HK-2 (cell line): Measurements from ENCODE around the gene PIP5K1B.
A peak's percentile ranks its signal among the peaks of the same experiment; 100 is the strongest.

Experiments
- DNase-seq: peaks from one replicate; pipeline ENCODE4 v3.0.0-alpha.2; 2018; ENCODE audit not compliant: unreplicated experiment

The PIP5K1B gene

DNA sequence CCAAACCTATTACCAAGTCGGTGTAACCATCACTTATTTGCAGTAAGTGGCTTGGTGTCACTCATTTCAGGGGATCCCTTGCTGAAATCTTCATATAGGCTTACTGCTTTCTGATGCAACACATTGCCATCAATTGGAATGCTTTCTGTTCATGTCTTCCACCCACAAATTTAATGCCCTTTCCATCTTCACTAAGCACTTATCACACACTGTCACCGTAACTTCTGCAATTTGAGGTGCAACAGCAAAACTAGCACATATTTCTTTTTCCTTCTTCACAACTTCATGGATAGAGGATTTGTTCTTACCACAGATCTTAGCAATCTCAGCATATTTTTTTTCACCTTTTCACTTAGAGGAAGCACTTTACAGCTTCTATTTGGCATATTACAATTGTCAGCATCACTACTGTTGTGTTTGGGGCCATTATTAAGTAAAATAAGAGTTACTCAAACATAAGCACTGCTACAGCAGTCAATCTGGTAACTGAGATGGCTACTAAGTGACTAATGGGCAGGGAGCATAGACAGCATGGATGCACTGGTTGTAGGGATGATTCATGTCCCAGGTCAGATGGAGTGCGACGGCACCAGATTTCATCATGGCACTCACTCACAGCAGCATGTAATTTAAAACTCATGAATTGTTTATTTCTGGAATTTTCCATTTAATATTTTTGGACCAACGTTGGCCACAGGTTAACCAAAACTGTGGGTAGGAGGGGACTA, 70.1 kb downstream of the PIP5K1B start:
- DNase-seq: no peak

- no peak for DNase-seq
These were observed 72.2 kb downstream of the PIP5K1B start for GRCh38 chr9:68777070-68777763.

DNA sequence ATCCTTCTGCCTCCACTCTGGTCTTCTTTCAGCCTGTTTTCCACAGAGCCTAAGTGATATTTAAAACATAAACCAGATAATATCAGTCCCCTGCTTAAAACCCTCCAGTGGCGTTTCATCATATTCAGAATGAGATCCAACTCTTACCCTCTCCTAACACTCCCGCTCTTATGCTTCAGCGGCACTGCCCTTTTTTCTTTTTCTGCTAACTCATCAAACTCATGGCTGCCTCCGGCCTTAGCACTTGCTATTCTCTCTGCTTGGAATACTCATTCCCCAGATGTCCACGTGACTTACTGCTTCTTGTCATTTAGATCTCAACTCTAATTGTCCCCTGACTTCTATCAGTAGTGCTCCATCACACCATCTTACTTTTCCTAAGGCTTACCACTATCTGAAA, 73.6 kb downstream of the PIP5K1B start:
- DNase-seq: no peak

GRCh38 chr9:68779558-68780379, 74.7 kb downstream of the PIP5K1B start:
- DNase-seq: peak; percentile 68

DNA sequence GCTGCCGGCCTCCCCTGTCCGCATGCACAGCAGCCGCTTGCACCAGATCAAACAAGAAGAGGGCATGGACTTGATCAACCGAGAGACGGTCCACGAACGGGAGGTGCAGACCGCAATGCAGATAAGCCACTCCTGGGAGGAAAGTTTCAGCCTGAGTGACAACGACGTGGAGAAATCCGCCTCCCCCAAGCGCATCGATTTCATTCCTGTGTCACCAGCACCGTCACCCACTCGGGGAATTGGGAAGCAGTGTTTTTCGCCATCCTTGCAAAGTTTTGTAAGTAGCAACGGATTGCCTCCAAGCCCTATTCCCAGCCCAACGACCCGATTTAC, 75.3 kb downstream of the PIP5K1B start:
- DNase-seq: no peak

GRCh38 chr9:68780720-68781119, 75.7 kb downstream of the PIP5K1B start:
- no peak for DNase-seq

DNA sequence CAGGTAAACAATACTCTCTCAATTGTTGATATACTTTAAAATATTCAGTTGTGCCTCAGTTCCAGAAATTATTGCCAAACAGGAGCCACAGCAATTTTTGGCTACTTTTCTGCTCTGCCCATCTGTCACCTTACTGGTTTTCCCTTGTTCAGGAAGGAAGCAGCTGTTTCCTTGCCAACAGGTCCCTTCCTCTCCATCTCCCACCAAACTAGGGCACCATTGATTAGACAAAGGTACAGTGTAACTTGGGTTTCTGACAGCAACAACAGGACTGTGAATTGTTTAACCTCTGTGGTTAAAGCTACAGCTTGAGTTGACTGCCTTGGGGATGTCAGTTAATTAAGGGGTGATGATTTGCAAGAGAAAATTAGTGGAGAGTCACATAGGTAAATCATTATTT, 76.9 kb downstream of the PIP5K1B start:
- no peak for DNase-seq

GRCh38 chr9:68782546-68782945, 77.5 kb downstream of the PIP5K1B start:
- DNase-seq: no peak

- no peak for DNase-seq
These were observed 80.9 kb downstream of the PIP5K1B start for GRCh38 chr9:68785965-68786364.

DNA sequence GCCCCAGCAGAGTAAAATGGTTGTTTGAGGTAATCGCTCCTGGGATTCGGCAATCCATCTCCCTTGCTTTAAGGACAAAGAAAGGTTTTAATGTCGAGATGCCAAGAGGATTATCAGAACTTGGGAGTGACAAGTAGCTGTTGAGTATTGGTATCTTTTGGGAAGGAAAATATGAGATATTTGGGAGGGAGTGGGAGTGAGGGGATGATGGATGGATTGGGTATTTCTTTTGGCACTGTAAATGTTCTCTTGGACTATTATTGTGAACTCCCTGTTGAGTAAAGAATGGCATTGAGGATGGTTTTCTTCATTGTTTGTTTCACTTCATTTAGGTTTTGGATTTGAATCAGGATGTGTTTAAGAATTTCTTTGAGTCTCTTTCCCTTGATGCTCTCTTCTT, 86.1 kb downstream of the PIP5K1B start:
- DNase-seq: no peak

- DNase-seq: no peak
These were observed 88.7 kb downstream of the PIP5K1B start for GRCh38 chr9:68793605-68794343.

GRCh38 chr9:68794898-68795297, 89.9 kb downstream of the PIP5K1B start:
- DNase-seq: no peak

DNA sequence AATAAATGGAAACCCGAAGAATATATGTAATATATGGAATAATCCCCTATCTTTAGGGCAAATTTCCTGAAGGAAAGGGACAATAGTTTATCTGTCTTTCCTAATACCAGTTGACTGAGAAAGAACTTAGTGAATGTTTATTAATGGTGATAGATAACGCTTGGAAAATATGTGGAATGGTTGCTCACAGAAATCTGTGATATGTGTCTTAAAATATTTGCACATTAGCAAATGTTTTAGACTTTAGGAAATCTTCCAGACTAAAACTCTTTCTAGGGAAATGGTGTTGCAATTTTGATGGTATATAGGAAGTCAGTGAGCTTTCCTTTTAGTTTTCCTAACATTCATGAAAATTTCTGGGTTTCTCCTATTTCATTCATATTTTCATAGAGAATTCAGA, 90.4 kb downstream of the PIP5K1B start:
- DNase-seq: no peak

GRCh38 chr9:68797116-68797515, 92.1 kb downstream of the PIP5K1B start:
- DNase-seq: no peak

DNA sequence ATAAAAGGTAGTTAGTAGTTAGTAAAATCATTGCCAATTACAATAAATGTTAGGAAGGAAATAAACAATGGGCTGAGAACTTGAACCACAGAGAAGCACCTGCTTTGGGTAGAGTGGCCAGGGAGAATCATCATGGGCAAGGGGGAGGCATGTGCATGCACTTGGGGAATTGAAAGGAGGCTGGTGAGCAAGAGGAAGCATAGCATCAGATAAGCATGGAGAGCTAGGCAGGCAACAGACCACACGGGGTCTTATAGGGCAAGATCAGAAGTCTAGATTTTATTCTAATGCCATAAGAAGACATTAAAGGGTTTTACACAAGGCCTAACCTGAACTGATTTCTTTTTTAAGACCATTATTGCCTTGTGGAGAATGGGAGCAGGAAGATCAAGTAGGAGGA, 93.4 kb downstream of the PIP5K1B start:
- DNase-seq: no peak

DNA sequence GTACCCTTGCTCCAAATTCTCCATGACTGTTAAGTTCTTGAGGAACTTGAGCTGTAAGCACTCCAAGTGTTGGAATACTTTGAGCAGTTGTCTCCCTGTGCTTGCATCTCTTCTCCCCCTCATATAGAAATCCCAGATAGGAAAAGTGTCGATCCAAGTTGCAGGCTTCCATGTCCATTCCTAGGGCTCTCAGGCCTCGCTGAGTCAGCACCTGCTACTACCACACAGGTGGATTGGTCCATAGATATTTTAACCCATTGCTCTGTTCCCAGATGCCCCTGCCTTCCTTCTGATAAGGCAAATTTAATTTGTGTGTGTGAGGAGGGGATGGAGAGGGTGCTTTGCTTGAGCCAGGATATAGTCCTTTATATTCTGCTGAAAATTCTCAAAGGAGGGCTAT, 95.8 kb downstream of the PIP5K1B start:
- no peak for DNase-seq

GRCh38 chr9:68802525-68803015, 97.5 kb downstream of the PIP5K1B start:
- no peak for DNase-seq

DNA sequence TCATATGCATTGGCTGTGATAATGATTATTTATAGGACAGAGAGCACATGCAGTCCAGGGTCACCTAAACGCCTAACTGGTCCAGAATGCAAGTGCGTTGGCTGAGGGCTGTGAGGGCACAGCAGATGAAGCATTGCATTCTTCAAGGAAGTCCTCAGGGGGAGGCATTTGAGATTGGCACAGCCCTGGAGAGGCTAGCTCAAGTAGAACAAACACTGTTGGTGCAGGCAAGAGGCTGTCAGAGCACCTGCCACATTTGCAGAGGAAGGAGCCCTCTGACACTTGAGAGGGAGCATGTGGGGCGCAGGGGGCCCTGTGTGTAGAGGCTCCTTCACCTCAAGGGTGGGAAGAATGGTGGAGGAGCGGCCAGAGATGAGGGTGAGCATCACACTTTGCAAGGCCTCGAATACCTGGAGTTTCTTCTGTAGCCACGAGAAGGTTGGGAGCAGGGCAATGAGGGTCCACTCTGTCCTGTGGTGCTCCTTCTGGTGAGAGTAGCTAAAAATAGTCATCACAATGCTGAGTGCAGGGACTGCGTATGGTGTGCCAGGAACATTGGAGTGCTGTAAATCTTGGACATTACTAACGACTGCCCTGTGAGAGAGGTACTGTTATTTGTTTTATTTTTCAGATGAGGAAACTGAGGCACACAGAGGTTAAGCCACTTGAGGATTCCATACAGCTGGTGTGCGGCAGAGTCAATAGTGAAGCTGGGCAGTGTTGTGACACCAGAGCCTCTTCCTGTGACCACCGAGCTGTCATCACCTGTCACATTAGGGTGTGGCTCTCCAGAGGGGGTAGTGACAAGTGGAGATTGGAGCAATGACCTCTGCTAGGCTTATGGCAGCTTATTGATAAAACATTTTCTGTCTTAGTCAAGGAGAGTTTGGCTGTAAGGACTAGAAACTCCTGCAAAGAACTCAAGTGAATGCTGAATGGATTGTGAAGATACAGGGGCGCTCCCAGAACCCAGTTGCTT, 100.2 kb downstream of the PIP5K1B start:
- DNase-seq: no peak

- DNase-seq: no peak
These were observed 101.0 kb downstream of the PIP5K1B start for GRCh38 chr9:68805890-68806517.

GRCh38 chr9:68808338-68808890, 103.4 kb downstream of the PIP5K1B start:
- DNase-seq: no peak
